Measurements from ENCODE around the gene ZNF71.
A peak's percentile ranks its signal among the peaks of the same experiment; 100 is the strongest.
"Not testable (repeated sequence)": the region's sequence is repeated elsewhere in the genome, so short reads cannot be mapped to it uniquely, and the experiment has no call there.

ZNF71 gene

DNA sequence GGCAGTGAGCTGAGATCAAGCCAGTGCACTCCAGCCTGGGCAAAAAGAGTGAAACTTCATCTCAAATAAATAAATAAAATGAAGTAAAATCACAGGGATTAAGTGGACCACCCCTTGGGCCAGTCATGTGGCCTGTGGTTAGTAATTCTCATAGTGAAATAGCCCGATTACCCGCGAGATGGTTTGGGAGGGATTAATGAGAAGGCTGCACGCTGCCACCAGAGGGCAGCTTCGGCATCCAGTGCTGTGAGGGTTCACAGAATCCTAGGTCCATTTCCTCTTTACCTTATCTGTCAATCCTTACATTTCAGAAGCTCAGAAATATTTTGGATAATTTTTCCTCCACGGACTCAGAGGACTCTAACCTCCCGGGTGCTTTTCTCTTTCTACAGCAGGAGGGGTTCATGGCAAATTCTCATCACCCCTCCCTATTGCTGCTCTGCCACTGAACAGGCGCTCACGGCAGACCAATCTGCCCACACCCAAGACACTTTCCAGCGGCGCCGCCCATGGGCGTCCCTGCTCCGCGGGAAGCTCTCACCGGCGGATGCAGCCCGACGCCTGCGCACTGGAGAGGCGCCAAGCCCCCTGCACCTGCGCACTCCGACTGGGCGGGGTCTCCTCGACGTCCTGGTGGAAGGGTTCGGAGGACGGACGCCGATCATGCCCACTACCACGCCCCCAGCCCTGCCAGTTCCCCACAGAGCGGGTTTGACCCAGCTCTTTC is 65.4 kb downstream of the ZNF71 start:
- H3K9me3 Mint-ChIP-seq, result peaks cover 9% of the 10 kb centered on the region
- no peaks in the 10 kb centered on the region for H3K4me1 Mint-ChIP-seq
- H3K27ac Mint-ChIP-seq, result no peak overlapping the region
- no peaks in the 10 kb centered on the region for H3K36me3 Mint-ChIP-seq
- no peak for DNase-seq (ENCODE audit: low spot score in 2 of 2)
- ATAC-seq, result no peak
- no peak overlapping the region for H3K4me3 Mint-ChIP-seq

DNA sequence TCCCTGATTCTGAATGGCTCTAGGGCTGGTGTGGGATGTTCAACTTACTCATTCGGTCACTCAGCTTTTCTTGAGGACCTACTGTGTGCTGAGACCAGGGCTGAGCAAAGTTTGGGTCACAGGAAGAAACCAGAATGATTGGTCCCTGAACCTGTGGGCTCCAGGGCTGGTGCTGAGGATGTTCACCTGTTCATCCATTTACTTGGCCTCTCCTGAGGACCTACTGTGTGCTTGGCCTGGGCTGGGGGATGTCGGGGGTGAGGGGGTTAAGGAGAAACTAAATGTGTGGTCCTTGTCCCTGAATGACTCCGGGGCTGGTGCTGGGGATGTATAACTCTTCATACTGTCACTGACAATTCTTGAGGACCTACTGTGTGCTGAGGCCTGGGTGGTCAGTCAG is 66.1 kb downstream of the ZNF71 start:
- ATAC-seq, result no peak
- no peaks in the 10 kb centered on the region for H3K36me3 Mint-ChIP-seq
- H3K27ac Mint-ChIP-seq, result no peak overlapping the region
- H3K9me3 Mint-ChIP-seq, result peaks cover 9% of the 10 kb centered on the region
- no peaks in the 10 kb centered on the region for H3K4me1 Mint-ChIP-seq
- DNase-seq (ENCODE audit: low spot score in 2 of 2), result no peak
- no peak overlapping the region for H3K4me3 Mint-ChIP-seq

- H3K36me3 Mint-ChIP-seq, result no peaks in the 10 kb centered on the region
These were observed 68.9 kb downstream of the ZNF71 start for GRCh38 chr19:56663931-56664500.

DNA sequence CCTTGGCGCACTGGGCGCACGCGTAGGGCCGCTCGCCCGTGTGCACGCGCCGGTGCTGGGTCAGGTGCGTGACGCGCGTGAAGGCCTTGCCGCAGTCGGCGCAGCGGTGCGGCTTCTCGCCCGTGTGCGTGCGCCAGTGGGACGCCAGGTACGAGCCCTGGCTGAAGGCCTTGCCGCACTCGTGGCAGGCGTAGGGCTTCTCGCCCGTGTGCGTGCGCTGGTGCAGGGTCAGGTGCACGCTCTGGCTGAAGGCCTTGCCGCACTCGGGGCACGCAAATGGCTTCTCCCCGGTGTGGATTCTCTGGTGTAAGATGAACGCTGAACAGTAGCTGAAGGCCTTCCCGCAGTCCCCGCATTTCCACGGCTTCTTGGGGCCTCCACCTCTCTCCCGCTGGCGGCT is 69.4 kb downstream of the ZNF71 start:
- DNase-seq (ENCODE audit: low spot score in 2 of 2) (no peak), ATAC-seq (no peak)
- H3K9me3 Mint-ChIP-seq, result peaks cover 5% of the 10 kb centered on the region
- no peaks in the 10 kb centered on the region for H3K36me3 Mint-ChIP-seq
- no peak overlapping the region for H3K4me3 Mint-ChIP-seq
- H3K4me1 Mint-ChIP-seq, result no peaks in the 10 kb centered on the region
- H3K27ac Mint-ChIP-seq, result no peak overlapping the region

More at GRCh38 chr19:56663931-56664500, 68.9 kb downstream of the ZNF71 start:
- DNase-seq (ENCODE audit: low spot score in 2 of 2), result no peak
- no peaks in the 10 kb centered on the region for H3K4me1 Mint-ChIP-seq
- no peak overlapping the region for H3K4me3 Mint-ChIP-seq
- peaks cover 7% of the 10 kb centered on the region for H3K9me3 Mint-ChIP-seq
- ATAC-seq, result no peak
- H3K27ac Mint-ChIP-seq, result no peak overlapping the region

DNA sequence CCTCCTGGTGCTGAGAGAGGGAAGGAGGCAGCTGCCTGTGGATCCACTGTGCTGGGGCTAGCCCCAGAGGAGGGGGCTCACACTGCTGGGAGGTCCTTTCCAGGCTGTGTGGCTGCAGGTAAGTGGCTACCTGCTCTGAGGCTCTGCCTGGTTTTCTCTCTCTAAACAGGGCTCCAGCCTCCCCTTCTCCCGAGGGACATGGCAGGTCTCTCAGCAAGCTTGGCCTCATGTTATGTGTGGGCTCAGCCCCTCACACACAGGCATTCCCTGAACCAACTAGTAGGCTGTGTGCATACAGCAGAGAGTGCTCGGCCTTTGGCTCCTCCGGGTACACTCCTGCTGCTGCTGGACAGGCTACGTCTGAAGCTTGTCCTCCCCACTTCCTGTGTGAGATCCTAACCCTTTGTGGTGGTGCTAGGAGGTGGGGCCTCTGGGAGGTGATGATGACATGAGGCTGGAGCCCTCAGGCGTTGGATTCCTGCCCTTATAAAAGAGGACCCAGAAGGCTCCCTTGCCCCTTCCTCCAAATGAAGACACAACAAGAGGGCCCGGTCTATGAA is 72.3 kb downstream of the ZNF71 start:
- Mint-ChIP-seq H3K9me3 (peaks cover 8% of the 10 kb centered on the region), H3K4me1 (peaks cover 6% of the 10 kb centered on the region), H3K27ac (no peak overlapping the region), H3K4me3 (no peak overlapping the region), H3K36me3 (no peaks in the 10 kb centered on the region)
- no peak for ATAC-seq
- DNase-seq (ENCODE audit: low spot score in 2 of 2), result no peak

- no peak overlapping the region for H3K4me3 Mint-ChIP-seq
- ATAC-seq (no peak), DNase-seq (ENCODE audit: low spot score in 2 of 2) (no peak)
- no peak overlapping the region for H3K27ac Mint-ChIP-seq
- no peaks in the 10 kb centered on the region for H3K36me3 Mint-ChIP-seq
- peaks cover 8% of the 10 kb centered on the region for H3K9me3 Mint-ChIP-seq
- peaks cover 6% of the 10 kb centered on the region for H3K4me1 Mint-ChIP-seq
These were observed 73.6 kb downstream of the ZNF71 start for GRCh38 chr19:56668676-56669075.

- DNase-seq (ENCODE audit: low spot score in 2 of 2) (no peak), ATAC-seq (no peak)
- Mint-ChIP-seq H3K27ac (no peak overlapping the region), H3K4me3 (peak overlapping the region; percentile 71), H3K4me1 (peaks cover 6% of the 10 kb centered on the region), H3K9me3 (peaks cover 8% of the 10 kb centered on the region), H3K36me3 (no peaks in the 10 kb centered on the region)
These were observed 75.4 kb downstream of the ZNF71 start for GRCh38 chr19:56670401-56670960.

- Mint-ChIP-seq H3K9me3 (peaks cover 8% of the 10 kb centered on the region), H3K27ac (no peak overlapping the region), H3K36me3 (no peaks in the 10 kb centered on the region), H3K4me3 (peak overlapping the region; percentile 71), H3K4me1 (peaks cover 6% of the 10 kb centered on the region)
- no peak for DNase-seq (ENCODE audit: low spot score in 2 of 2)
- peak; percentile 14 for ATAC-seq
These were observed 76.0 kb downstream of the ZNF71 start for GRCh38 chr19:56670961-56671612.

GRCh38 chr19:56671613-56671994 is 76.5 kb downstream of the ZNF71 start, which contains the start of gene ZNF835:
Gene ZNF835, minus strand, starts transcription at chr19:56671757. Its CDS starts 6,559 bp downstream, at chr19:56665198.
- ATAC-seq, result peak; percentile 86
- H3K9me3 Mint-ChIP-seq, result peaks cover 8% of the 10 kb centered on the region
- peak; percentile 55 to 69 for DNase-seq (ENCODE audit: low spot score in 2 of 2)

GRCh38 chr19:56672610-56673009 is 77.5 kb downstream of the ZNF71 start:
- H3K36me3 Mint-ChIP-seq; H3K9me3 Mint-ChIP-seq; DNase-seq (ENCODE audit: low spot score in 2 of 2); H3K4me1 Mint-ChIP-seq; H3K4me3 Mint-ChIP-seq; H3K27ac Mint-ChIP-seq; ATAC-seq: not testable (repeated sequence)

More at GRCh38 chr19:56671613-56671994, 76.5 kb downstream of the ZNF71 start, which contains the start of gene ZNF835:
- H3K36me3 Mint-ChIP-seq, result no peaks in the 10 kb centered on the region
- peaks cover 6% of the 10 kb centered on the region for H3K4me1 Mint-ChIP-seq
- H3K27ac Mint-ChIP-seq, result no peak within 1 kb of the TSS
- peak within 1 kb of the TSS; percentile 71 for H3K4me3 Mint-ChIP-seq

Data from stimulated activated effector memory CD8-positive, alpha-beta T cell treated with anti-CD3 and anti-CD28 coated beads, Interleukin-12 subunit alpha, Interleukin-12 subunit beta, amount 100 ng/mL, for 72 hours (primary cell).